Activated T-cell treated with anti-CD3 and anti-CD28 coated beads for 24 hours (primary cell): ENCODE measurements around the gene ZNF280A.
"Not testable (repeated sequence)": the region's sequence is repeated elsewhere in the genome, so short reads cannot be mapped to it uniquely, and the experiment has no call there.

Experiments used
- DNase-seq: peaks from one replicate; pipeline ENCODE4 v3.0.0-alpha.2; 2020; ENCODE audit warnings: low read depth

The ZNF280A gene

DNA sequence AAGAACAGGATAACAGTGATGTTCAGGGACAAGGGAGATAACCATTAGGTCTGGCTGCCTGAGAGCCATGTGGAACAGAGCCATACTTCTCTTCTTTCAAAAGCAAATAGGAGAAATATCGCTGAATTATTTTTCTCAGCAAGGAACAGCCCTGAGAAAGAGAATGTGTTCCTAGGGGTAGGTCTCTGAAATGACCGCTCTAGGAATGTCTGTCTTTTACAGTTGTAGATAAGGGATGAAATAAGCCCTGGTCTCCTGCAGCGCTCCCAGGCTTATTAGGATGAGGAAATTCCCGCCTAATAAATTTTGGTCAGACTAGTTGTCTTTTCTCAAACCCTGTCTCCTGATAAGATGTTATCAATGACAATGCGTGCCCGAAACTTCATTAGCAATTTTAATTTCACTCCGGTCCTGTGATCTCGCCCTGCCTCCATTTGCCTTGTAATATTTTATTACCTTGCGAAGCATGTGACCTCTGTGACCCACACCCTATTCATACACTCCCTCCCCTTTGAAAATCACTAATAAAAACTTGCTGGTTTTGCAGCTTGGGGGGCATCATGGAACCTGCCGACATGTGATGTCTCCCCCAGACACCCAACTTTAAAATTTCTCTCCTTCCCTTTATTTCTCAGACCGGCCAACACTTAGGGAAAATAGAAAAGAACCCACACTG, 51.1 kb downstream of the ZNF280A start:
- DNase-seq, result not testable (repeated sequence)

DNA sequence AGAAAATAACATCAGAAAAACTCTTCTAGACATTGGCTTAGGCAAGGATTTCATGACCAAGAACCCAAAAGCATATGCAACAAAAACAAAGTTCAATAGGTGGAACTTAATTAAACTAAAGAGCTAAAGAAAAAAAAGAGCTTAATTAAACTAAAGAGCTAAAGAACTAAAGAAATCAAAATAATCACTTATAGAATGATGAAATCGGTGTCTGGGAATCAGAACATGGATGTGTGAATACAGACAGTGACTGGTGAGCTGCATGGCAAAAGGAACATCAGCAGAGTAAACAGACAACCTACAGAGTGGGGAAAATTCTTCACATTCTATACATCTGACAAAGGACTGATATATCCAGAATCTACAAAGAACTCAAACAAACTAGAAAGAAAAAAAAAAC, 53.0 kb downstream of the ZNF280A start:
- DNase-seq, result no peak

DNA sequence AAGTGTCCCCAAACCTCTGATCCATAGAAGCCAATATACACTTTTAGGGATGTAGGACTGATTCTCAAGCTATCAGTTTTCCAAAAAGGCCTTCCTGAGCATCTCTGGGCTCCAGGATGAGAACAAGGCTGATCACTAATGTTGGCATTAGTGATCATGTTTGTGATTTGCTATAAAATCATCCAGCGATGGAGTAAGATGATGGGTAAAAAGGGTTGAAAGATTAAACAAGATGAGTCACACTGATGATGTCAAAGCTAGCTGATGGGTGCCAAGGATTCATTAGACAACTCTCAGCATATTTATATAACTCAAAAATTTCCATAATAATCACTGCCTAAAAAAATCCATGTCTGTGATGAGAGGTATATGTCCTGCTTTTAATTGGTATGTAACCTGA, 54.3 kb downstream of the ZNF280A start:
- no peak for DNase-seq

DNA sequence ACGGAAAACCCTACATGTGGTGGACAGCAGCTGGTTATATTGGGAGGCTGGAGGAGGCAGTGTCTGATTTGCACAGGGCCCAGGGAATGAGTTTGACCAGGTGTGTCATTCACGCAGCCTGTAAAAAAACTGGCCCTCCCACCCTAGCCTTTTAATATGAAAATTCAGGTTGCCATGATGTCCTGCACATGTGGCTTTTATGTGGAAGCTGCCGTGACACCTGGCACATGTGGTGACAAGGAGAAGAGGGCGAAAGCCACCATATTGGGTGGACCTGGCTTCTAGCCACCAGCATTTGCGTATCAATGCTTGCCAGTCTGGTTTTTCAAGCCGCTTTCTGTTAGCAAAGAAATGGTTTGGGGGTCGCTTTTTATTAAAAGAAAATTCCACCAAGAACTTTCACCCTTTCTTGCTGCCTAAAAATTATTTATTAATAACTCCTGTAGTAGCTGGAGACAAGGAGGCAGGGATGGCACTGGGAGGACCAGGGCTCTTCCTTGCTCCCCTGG, 54.9 kb downstream of the ZNF280A start:
- no peak for DNase-seq

DNA sequence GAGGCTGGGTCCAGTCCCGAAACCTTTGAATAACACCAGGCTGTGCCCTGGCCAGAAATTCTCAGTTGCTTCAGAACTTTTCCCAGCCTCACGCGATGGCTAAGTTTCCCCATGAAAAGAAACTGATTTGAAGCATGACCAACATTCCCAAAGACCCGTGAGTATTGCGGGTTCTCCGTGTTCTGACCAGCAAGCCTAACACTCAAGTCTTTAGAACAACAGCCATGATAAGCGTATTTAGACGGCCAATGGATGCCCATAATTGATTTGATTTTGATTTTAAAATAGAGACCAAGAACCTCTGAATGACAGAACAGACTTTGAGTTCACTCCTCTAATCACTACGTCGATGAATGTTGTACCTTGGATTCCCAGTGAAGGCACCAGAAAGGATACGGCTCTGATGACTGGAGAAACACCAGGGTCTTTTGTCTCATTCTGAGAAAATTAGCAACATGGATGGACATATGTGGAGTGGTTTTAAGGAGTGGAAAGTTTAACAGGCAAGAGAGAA, 55.5 kb downstream of the ZNF280A start:
- DNase-seq, result no peak

DNA sequence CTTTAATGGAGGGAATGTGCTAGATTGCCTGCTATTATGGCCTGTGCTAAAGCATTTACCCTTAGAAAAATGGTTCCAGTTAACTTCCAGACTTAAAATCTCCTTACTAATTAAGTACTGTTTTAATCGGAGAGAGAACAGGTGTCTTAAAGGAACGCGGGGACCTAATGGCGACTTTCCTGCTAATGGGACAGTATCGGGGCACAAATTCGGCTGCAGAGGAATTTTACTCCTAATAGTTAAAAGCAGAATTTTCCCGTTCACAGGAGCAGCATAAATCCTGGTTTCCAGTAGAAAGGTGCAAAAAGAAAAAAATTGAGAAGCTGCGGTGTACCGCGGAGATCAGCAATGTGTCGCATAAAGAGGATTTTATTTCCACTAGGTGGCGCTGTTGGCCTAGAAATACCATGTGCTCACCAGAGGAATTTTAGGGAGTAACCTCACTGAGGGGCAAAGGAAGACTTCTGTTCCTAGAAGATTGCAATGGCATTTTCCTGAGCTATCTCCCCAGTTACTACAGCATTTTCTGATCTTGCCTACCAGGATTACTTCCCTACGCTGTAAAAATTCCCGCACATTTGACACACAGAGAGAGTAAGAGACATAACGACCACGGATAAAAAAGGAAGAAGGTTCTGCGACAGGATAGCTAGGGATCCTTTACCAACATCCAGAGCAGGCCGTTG, 56.1 kb downstream of the ZNF280A start:
- DNase-seq, result peak; percentile 44
